Left lobe of liver (tissue), 2 donors: ENCODE results near the gene HINT1. TPM values are rescaled to one million over a fixed set of nuclear protein-coding genes. Genes with fewer than 3 reads are reported as not detected.

ENCODE experiments used
- ATAC-seq: fragments of 200-7000 bp; cut with Tn5 transposase; one replicate; pipeline ENCODE4 v1.9.1; 2020; ENCODE audit warnings: mild to moderate bottlenecking, moderate library complexity
- DNase-seq: peaks from one replicate; pipeline ENCODE4 v3.0.0-alpha.2; 2020; ENCODE audit warnings: low spot score
- total RNA-seq: library from RNA; stranded (reverse); gene quantifications from one replicate; pipeline ENCODE4 v1.2.1, GENCODE V29; 2021
- donor health status: DM: no; HTN: no; CAD: no; lungs with moderate emphysema.
- donor health status: DM: no; HTN: yes; CAD: no.

Gene HINT1
- total RNA-seq, 1 donor from 2014 or later = 178 TPM

GRCh38 chr5:131114754-131115153, 50.3 kb downstream of the HINT1 start:
- DNase-seq (no peak), ATAC-seq (no peak)

- ATAC-seq (no peak), DNase-seq (no peak)
These were observed 52.6 kb downstream of the HINT1 start for GRCh38 chr5:131112424-131112823.

- DNase-seq = no peak
These were observed 54.8 kb downstream of the HINT1 start for GRCh38 chr5:131110256-131110594.

GRCh38 chr5:131109540-131110255, 55.4 kb downstream of the HINT1 start:
- DNase-seq = no peak
- peak; percentile 92 for ATAC-seq

More at GRCh38 chr5:131110256-131110594, 54.8 kb downstream of the HINT1 start:
- no peak for ATAC-seq

Other genes with a start within 250 kb of the HINT1 start
- 4.8 TPM for gene LYRM7, start 5.7 kb upstream of the HINT1 start, total RNA-seq
- 9.9 TPM for gene CDC42SE2, start 98.8 kb upstream of the HINT1 start, total RNA-seq